ENCODE results near the gene AUP1. TPM values are rescaled to one million over a fixed set of nuclear protein-coding genes. Genes with fewer than 3 reads are reported as not detected.

AUP1 gene
- total and polyA plus RNA-seq, 9 of the 15 experiments (the other 6 are each of a cell fraction or from before 2014, with no cell fraction given) = 70.7 to 245 (median 165) TPM

DNA sequence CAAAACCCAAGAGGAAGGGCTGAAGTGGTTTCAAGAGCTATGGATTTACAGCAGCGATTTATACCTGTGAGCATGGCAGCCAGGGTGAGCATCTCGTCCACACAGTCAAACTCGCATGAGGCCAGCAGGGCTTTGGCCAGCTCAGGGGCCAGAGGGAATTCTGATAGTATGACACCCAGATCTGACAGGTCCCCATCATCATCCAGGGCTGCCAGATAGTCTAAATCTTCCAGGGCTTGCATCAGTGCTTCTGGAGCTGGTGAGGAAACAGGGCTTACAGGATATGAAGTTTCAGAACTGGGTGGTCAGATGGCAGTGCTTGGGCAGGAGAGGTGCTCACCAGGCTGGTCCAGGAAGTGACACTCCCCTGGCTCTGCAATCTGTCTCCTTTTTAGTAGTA lies 7.0 kb downstream of the AUP1 start (continued):
- TF ChIP-seq, protein P1, sequence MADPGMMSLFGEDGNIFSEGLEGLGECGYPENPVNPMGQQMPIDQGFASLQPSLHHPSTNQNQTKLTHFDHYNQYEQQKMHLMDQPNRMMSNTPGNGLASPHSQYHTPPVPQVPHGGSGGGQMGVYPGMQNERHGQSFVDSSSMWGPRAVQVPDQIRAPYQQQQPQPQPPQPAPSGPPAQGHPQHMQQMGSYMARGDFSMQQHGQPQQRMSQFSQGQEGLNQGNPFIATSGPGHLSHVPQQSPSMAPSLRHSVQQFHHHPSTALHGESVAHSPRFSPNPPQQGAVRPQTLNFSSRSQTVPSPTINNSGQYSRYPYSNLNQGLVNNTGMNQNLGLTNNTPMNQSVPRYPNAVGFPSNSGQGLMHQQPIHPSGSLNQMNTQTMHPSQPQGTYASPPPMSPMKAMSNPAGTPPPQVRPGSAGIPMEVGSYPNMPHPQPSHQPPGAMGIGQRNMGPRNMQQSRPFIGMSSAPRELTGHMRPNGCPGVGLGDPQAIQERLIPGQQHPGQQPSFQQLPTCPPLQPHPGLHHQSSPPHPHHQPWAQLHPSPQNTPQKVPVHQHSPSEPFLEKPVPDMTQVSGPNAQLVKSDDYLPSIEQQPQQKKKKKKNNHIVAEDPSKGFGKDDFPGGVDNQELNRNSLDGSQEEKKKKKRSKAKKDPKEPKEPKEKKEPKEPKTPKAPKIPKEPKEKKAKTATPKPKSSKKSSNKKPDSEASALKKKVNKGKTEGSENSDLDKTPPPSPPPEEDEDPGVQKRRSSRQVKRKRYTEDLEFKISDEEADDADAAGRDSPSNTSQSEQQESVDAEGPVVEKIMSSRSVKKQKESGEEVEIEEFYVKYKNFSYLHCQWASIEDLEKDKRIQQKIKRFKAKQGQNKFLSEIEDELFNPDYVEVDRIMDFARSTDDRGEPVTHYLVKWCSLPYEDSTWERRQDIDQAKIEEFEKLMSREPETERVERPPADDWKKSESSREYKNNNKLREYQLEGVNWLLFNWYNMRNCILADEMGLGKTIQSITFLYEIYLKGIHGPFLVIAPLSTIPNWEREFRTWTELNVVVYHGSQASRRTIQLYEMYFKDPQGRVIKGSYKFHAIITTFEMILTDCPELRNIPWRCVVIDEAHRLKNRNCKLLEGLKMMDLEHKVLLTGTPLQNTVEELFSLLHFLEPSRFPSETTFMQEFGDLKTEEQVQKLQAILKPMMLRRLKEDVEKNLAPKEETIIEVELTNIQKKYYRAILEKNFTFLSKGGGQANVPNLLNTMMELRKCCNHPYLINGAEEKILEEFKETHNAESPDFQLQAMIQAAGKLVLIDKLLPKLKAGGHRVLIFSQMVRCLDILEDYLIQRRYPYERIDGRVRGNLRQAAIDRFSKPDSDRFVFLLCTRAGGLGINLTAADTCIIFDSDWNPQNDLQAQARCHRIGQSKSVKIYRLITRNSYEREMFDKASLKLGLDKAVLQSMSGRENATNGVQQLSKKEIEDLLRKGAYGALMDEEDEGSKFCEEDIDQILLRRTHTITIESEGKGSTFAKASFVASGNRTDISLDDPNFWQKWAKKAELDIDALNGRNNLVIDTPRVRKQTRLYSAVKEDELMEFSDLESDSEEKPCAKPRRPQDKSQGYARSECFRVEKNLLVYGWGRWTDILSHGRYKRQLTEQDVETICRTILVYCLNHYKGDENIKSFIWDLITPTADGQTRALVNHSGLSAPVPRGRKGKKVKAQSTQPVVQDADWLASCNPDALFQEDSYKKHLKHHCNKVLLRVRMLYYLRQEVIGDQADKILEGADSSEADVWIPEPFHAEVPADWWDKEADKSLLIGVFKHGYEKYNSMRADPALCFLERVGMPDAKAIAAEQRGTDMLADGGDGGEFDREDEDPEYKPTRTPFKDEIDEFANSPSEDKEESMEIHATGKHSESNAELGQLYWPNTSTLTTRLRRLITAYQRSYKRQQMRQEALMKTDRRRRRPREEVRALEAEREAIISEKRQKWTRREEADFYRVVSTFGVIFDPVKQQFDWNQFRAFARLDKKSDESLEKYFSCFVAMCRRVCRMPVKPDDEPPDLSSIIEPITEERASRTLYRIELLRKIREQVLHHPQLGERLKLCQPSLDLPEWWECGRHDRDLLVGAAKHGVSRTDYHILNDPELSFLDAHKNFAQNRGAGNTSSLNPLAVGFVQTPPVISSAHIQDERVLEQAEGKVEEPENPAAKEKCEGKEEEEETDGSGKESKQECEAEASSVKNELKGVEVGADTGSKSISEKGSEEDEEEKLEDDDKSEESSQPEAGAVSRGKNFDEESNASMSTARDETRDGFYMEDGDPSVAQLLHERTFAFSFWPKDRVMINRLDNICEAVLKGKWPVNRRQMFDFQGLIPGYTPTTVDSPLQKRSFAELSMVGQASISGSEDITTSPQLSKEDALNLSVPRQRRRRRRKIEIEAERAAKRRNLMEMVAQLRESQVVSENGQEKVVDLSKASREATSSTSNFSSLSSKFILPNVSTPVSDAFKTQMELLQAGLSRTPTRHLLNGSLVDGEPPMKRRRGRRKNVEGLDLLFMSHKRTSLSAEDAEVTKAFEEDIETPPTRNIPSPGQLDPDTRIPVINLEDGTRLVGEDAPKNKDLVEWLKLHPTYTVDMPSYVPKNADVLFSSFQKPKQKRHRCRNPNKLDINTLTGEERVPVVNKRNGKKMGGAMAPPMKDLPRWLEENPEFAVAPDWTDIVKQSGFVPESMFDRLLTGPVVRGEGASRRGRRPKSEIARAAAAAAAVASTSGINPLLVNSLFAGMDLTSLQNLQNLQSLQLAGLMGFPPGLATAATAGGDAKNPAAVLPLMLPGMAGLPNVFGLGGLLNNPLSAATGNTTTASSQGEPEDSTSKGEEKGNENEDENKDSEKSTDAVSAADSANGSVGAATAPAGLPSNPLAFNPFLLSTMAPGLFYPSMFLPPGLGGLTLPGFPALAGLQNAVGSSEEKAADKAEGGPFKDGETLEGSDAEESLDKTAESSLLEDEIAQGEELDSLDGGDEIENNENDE (IDR thresholded peaks at IDR 0.05; ENCODE audit: low read depth, low read length) = no peak
- TF ChIP-seq KLF1 (tag; IDR thresholded peaks at IDR 0.05) (no peak), NR2C1 (IDR thresholded peaks at IDR 0.05) (no peak), NR2C1 (tag; IDR thresholded peaks at IDR 0.05) (no peak), CREBBP (IDR thresholded peaks at IDR 0.05; ENCODE audit: low read depth, low read length) (no peak), PHF20 (IDR thresholded peaks at IDR 0.05; ENCODE audit: partially characterized antibody) (no peak), FOXA1 (IDR thresholded peaks at IDR 0.05; ENCODE audit: borderline replicate concordance) (no peak)

All from K562 (cell line).